GM19238 (cell line): ENCODE data around the gene AUTS2.

Experiments used
- DNase-seq: peaks from one replicate; pipeline ENCODE4 v3.0.0; 2011; ENCODE audit warnings: low spot score; ENCODE audit not compliant: insufficient read length

The AUTS2 gene

DNA sequence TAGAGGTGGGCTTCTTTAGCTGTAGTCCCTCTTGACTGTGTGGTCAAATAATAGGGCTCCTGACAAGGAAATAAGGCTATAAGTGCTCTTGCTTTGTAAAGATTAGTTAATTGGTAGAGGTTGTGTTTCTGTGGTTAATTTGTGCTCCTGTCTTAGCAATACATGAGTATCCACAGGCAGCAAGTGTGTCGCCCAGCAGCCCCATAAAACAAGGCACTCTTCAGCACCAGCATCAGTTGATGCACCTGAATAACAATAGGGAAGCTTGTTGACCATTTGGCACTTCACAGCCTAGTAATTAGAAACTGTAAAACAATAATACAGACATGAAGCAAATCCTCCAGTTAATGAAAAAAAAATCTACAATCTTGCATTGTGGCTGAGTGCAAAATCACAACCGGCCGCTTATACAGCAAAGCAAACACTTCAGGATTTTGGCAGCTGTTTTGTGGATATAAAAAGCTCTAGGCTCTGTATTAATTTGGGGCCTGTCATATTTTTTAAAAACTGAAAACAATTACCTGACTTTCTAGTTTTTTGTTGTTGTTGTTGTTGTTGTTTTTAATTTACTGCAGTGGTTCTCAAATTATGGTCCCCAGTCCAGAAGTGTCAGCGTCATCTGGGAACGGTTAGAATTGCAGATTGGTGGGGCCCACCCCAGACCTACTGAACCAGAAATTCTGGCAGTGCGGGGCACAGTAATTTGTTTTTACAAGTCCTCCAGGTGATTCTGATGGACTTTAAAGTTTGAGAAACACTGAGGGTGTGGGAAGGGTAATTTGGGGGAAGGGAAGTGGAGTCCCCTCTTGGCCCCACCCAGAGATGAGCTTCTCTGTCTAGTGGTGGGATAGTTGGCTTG lies 56.8 kb downstream of the AUTS2 start:
- no peak for DNase-seq

DNA sequence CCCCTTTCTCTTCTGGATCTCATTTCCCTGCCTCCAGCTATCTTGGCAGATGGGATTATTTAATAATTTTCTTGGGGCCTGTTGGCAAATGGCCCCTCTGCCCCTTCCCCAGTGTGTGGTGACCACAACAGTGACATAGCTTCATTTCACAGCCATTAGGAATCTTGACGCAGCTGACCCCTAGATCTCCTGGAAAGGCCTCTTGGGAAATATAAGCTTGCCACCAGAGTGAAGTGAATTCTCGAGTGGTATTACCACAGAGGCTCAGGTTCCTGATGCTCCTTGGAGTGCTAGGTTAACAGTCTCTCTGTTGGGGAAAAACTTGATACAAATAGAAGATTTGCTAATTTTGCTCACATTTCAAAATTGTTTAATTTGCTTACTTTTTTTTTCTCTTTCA lies 57.8 kb downstream of the AUTS2 start:
- no peak for DNase-seq

DNA sequence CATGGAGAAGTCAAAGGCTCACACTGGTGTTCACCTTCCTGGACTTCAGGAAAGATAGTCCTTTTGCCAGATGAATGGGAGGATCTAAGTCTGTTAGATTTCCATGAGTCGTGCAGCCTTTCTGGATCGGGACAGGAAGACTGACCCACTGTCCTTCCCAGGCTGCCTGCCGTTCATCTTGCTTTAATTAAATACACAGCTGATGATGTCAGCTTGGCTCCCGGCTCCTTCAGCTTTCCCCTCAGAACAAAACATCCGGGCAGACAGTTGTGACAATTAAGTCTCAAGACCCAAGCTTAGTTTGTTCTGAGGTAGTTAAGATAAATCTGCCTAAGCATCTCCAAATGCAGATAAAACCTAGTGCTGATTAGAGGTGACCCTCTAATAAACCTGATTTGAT lies 58.6 kb downstream of the AUTS2 start:
- no peak for DNase-seq

DNA sequence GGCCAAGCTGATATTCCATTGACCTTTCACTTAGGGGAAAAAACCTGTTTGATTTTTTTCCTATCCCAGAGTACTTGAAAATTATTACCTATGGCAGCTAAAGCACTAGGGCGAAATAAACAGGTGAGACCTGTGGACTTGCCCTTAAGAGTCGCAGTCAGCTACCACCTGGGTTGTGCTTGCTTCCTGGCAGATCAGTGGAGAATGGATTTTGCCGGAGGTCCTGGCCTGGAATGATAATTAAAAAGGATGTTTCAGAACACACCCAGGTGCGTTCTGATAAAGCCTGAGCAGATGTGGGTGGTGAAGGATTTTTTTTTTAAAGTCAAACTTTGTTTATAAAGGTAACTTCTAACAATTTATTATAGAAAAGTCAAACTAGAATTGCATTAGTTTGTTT lies 59.1 kb downstream of the AUTS2 start:
- DNase-seq = no peak

- DNase-seq = no peak
These were observed 59.7 kb downstream of the AUTS2 start for GRCh38 chr7:69657985-69658384.

DNA sequence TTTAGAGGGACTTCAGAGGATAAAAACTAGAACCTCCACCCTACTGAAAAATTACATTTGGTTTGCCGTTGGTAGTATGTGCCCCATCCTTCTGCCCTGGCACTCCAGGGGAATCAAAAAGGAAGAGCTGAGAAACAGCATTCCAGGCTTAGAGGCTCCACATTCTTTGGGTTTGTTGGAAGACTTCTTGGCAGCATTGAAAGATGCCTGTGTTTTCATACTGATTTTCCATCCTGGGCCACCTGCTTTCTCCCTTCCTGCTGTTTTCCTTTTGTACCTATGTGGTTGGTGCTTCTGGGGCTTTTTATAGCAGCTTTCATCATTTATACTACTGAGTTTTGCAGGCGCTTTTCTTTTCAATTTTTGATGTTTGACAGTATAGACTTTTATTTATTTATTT lies 61.7 kb downstream of the AUTS2 start:
- DNase-seq = no peak

GRCh38 chr7:69661342-69661741 lies 63.1 kb downstream of the AUTS2 start:
- DNase-seq = no peak

- no peak for DNase-seq
These were observed 65.9 kb downstream of the AUTS2 start for GRCh38 chr7:69663911-69664832.

GRCh38 chr7:69665369-69665768 lies 67.1 kb downstream of the AUTS2 start:
- DNase-seq = no peak

DNA sequence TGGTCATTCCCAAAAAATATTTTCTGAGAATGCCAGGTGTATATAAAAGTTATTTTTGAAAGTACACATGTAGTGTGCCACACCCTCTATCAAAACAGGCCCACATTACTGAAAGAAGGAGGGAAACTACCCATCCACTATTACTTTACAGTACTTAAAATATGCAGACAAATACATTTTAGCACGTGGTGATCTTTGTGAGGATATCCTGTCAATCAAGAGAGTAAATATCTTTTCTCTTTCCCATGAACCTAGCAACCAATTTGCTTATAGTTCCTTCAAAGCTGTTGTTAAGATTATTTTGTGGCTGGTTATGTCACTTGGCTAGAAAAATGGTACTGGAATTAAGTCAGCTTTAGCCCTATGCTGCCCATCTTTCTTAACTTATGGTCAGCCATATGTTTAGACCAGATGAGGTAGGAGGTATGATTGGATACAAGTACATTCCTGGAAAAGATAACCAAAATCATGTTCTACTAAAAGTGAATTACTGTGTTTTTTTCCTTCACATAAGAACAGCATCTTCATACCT lies 70.1 kb downstream of the AUTS2 start:
- DNase-seq = no peak

DNA sequence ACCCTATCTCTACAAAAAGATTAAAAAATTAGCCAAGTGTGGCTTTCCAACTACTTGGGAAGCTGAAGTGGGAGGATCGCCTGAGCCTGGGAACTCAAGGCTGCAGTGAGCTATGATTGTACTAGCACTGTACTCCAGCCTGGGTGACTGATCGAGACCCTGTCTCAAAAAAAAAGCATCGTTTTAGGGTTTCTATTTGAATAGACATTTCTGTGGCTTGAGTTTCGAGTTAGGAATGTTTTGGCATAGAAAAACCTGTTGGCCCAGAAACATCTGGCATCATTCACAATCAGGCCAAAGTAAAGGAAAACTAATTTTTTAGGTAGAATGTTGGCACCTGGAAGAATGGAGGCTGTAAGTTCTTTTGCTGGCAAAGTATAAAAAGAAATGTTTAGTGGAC lies 72.4 kb downstream of the AUTS2 start:
- DNase-seq = no peak

GRCh38 chr7:69673074-69673473 lies 74.8 kb downstream of the AUTS2 start:
- no peak for DNase-seq

DNA sequence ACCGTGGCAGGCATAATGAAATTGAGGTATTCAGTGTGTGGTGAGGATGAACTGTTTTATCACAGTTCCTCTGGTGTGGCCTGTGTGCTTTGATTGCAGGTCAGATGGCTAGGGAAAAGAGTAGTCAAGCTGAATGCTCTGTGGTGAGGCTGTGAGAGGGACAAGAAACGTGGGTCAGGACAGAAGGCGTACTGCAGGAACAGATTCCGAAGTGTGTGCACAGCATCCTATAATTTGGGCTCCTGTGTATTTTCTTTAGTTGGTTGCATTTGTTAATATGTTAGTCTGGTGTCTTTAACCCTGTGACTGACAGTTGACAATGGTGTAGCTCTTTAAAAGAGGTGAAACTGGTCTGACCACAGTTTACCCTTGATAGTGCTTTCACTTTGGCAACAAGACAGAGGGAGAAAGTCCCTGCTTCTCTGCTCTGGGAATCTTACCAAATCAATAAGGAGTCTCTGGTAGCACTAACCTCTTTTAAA lies 76.5 kb downstream of the AUTS2 start:
- no peak for DNase-seq

DNA sequence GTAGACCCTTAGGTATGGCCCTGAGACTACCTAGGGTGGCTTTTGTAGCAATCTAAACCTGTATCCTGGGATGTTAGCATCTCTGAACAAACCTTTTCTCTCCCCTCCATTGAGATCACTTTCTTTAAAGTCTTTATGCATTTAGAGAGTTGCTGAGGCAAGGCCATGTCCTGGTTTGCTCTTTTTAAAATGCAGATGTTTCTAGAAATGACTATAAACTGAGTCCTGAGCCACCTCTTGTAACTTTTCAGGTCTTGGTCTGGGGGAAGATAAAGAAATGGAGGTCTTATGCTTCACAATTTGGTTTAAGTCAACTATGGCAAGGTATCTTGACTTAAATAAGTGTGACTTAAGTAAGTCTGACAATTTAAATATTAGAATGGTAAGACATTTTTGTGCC lies 78.0 kb downstream of the AUTS2 start:
- DNase-seq = no peak

DNA sequence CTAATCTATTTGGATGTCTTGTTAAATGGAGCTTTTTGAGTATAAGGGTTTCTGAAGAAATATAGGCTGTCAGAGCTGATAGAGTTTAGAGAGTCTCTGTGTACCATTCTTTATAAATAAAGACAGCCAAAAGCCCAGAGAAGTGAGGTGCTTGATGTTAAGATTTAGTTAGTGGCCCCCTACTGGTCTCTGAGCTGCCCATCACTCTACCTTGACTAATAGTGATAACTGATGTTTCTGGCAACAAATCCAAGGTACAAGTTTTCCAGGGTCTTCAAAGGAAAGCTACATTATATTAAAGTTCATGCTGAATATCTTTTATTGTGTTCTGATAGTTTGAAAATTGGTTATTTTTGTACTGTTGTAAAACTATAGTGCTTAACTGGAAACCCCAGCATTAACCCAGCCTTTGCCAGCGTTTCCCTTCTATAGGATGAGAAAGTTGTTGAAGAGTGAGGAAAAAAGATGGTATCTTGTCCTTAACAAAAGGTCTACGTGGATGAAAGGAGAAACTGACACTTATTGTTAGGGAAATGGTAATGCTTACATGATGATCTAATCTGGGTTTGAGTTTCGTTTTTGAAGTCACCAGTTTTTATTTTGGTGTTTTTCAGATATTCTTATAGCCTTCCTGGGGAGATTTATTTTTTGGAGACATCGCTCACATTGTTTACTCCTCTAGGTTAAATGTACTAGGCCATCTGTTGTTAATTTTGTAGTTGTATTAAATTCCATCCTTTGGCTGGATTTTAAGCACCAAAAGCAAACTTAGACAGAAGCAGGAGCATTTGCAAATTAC lies 79.0 kb downstream of the AUTS2 start:
- no peak for DNase-seq

DNA sequence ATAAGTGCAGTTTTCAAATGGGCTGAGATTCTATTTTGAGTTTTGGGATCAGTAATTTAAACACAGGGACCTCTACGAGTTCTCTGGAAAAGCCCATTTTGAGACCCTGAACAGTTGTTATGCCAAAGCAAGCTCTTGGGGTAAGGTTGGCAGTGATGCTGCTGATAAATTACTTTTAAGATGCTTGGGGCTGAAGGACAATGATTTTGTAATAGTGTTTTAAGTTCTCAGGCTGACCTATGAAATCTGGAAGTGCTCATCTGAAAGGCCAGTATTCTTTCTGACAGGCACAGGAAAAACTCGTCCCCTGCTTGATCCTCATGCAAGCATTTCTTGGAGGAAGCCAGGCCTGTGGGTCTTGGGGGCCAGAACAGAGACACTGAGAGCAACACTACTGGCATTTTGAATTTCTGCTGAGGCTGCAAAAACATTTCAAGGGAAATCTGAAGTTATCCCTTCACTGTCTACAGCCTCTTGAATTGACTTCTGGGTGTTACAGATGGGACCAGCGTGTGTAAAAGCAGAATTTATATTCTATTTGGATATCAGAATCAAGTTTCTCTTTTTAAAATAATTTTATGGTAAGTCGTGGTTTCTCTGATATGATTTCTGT lies 79.7 kb downstream of the AUTS2 start:
- no peak for DNase-seq

DNA sequence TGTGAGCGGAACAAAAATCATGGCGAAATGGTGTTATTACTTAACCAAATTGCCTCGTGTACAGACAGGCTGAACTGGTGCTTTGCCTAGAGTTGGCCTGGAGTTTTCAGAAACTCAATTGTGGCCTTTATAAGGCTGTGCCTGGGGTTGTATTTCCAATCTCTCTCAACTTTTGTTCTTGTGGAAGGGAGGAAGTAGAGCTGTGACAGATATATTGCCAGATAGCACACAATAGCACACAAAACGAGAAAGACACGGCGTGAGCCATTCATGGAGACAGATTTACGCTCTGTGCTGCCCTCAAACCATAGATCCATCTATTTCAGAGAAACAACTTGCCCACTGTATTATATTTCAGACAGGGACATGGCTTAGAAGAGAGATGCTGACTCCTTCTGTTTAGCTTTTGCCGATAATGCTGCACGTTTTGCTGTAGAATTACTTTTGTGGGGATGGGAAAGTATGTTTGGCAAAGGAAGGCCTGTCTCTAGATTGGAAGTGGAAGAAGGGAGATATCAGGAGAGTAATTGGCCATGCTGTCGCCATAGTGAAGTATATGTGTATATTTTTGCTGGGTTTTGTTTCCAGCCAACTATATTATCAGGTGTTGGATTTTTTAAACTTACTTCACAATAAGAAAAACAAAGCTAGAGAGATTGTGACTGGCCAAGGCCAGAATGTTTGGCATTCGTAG lies 80.4 kb downstream of the AUTS2 start:
- no peak for DNase-seq

DNA sequence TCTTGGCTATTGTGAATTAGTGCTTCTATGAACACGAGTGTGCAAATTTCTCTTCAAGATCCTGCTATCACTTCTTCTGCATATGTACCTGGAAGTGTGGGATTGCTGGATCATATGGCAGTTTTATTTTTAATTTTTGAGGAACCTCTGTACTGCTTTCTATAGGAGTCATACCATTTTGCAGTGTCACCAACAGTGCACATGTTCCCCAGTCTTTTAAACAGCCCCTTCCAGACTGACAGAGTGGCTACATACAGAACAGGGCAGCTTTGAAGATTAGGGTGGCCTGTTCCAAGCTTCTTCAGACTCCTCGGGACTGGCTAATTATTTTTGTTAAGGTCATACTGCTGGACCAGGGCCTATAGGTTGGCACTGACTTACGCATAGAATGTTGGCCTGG lies 82.9 kb downstream of the AUTS2 start:
- DNase-seq = no peak

- no peak for DNase-seq
These were observed 84.2 kb downstream of the AUTS2 start for GRCh38 chr7:69682518-69682917.

GRCh38 chr7:69683002-69683401 lies 84.7 kb downstream of the AUTS2 start:
- DNase-seq = no peak
